ENCODE results near the gene TMEM223.

- TF ChIP-seq CTCF (IDR thresholded peaks at IDR 0.05; ENCODE audit: low read length) (no peak), EZH2 (IDR thresholded peaks at IDR 0.05; ENCODE audit: borderline replicate concordance, low read length) (no peak)
These were observed 47.5 kb upstream of the TMEM223 start, which contains the start of gene WDR74 for GRCh38 chr11:62839050-62839945.

Data from OCI-LY1 (cell line).